NCI-H2081 (cell line): ENCODE data around the gene EXO5.
"Not testable (repeated sequence)": the region's sequence is repeated elsewhere in the genome, so short reads cannot be mapped to it uniquely, and the experiment has no call there.

ENCODE experiments used
- DNase-seq, 2 experiments: peaks; one replicate each; lab custom pipeline; 2025; lab: John Stamatoyannopoulos, UW

Gene EXO5

GRCh38 chr1:40553017-40553416 lies 44.5 kb downstream of the EXO5 start:
- no peak for DNase-seq

GRCh38 chr1:40554807-40555206 lies 46.2 kb downstream of the EXO5 start:
- not testable (repeated sequence) for DNase-seq

- DNase-seq, result no peak
Observed at GRCh38 chr1:40556121-40556520, 47.6 kb downstream of the EXO5 start.

DNA sequence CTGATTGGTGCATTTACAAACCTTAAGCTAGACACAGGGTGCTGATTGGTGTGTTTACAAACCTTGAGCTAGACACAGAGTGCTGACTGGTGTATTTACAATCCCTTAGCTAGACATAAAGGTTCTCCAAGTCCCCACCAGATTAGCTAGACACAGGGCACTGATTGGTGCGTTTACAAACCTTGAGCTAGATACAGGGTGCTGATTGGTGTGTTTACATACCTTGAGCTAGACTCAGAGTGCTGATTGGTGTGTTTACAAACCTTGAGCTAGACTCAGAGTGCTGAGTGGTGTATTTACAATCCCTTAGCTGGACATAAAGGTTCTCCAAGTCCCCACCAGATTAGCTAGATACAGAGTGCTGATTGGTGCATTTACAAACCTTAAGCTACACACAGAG lies 49.7 kb downstream of the EXO5 start:
- DNase-seq, result not testable (repeated sequence)

- no peak for DNase-seq
Observed at GRCh38 chr1:40562185-40562584, 53.6 kb downstream of the EXO5 start.

- no peak for DNase-seq
Observed at GRCh38 chr1:40563266-40563665, 54.7 kb downstream of the EXO5 start.

GRCh38 chr1:40564506-40564905 lies 55.9 kb downstream of the EXO5 start:
- no peak for DNase-seq

DNA sequence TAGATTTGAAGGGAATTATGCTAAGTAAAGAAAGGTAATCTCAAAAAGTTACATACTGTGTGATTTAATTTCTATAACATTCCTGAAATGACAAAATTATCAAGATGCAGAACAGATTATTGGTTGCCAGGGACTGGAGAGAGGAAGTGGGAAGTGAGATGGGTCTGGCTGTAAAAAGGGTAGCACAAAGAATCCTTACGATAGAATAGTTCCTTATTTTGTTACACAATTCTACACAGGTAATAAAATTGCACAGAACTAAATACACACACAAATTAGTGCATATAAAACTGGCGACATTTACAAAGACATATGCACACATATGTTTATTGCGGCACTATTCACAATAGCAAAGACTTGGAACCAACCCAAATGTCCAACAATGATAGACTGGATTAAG lies 56.3 kb downstream of the EXO5 start:
- no peak for DNase-seq
